ENCODE measurements around the gene GALNTL6. TPM values are rescaled to one million over a fixed set of nuclear protein-coding genes. Genes with fewer than 3 reads are reported as not detected.
"Not testable (repeated sequence)": the region's sequence is repeated elsewhere in the genome, so short reads cannot be mapped to it uniquely, and the experiment has no call there.

Gene GALNTL6
- total and polyA plus RNA-seq, 2 donors (not counting 1 experiment from before 2014, with no cell fraction given) = 0.99 to 1.1 TPM

- ChIA-PET CTCF (no interaction called here), POLR2A (no interaction called here)
- Mint-ChIP-seq H3K27ac (no peak overlapping the region), H3K27me3 (peaks cover 2% of the 10 kb centered on the region), H3K4me3 (no peak overlapping the region), H3K4me1 (no peaks in the 10 kb centered on the region), H3K9me3 (ENCODE audit: insufficient read depth) (peaks cover under 1% of the 10 kb centered on the region)
- intact Hi-C loops (cut with micrococcal nuclease) = no loop called here
- Histone ChIP-seq H3K9me3 (ENCODE audit: control extremely low read depth in 1 of 3, control insufficient read depth in 2 of 3, insufficient read depth in 1 of 3, low read length in 2 of 3) (peaks cover 1 to 12% (median 3%) of the 10 kb centered on the region in 3 donors), H4K20me1 (ENCODE audit: control insufficient read depth, insufficient read depth, low read length, poor library complexity, severe bottlenecking) (no peaks in the 10 kb centered on the region), H3K4me2 (replicated peaks; ENCODE audit: low read depth, low read length, poor library complexity, severe bottlenecking) (no peak overlapping the region), H3K4me1 (ENCODE audit: control insufficient read depth in 2 of 2, insufficient read depth in 2 of 2, low read length in 2 of 2) (no peaks in the 10 kb centered on the region), H3K27me3 (replicated peaks in 1 of 4; ENCODE audit: control extremely low read depth in 1 of 4, control insufficient read depth in 3 of 4, insufficient read depth in 4 of 4, low read length in 3 of 4) (no peaks in the 10 kb centered on the region), H2AFZ (ENCODE audit: insufficient read depth, low read depth, low read length, poor library complexity, severe bottlenecking) (no peak overlapping the region), H3K27ac (ENCODE audit: low read length in 2 of 2) (no peak overlapping the region), H3K9ac (ENCODE audit: low read length) (no peak overlapping the region), H3K36me3 (replicated peaks in 1 of 2; ENCODE audit: control extremely low read depth in 1 of 2, control insufficient read depth in 1 of 2, extremely low read depth in 1 of 2, insufficient read depth in 2 of 2, low read length in 1 of 2) (no peaks in the 10 kb centered on the region), H3K4me3 (ENCODE audit: control extremely low read depth in 1 of 5, extremely low read depth in 1 of 5, insufficient read depth in 1 of 5, low read depth in 2 of 5, low read length in 4 of 5) (no peak overlapping the region), H3K79me2 (ENCODE audit: control insufficient read depth, insufficient read depth, low read length) (no peaks in the 10 kb centered on the region)
- WGBS (ENCODE audit: insufficient coverage) = no CpG with 5 or more reads among the region's 4 CpGs
- TF ChIP-seq CTCF (IDR thresholded peaks at IDR 0.05) (no peak), EZH2 (IDR thresholded peaks at IDR 0.05; ENCODE audit: borderline replicate concordance, insufficient read depth, low read depth, low read length, poor library complexity, severe bottlenecking) (no peak)
- no peak for ATAC-seq (ENCODE audit: low read depth)
- DNase-seq = no peak
Measured at GRCh38 chr4:172900900-172901299, 1087.7 kb downstream of the GALNTL6 start.

GRCh38 chr4:172912468-172912867, 1099.3 kb downstream of the GALNTL6 start:
- H3K4me1 Mint-ChIP-seq; H3K27me3 ChIP-seq (replicated peaks in 1 of 4; ENCODE audit: control extremely low read depth in 1 of 4, control insufficient read depth in 3 of 4, insufficient read depth in 4 of 4, low read length in 3 of 4); DNase-seq; H3K4me3 Mint-ChIP-seq; H3K27ac ChIP-seq (ENCODE audit: low read length in 2 of 2); H3K4me1 ChIP-seq (ENCODE audit: control insufficient read depth in 2 of 2, insufficient read depth in 2 of 2, low read length in 2 of 2); H3K79me2 ChIP-seq (ENCODE audit: control insufficient read depth, insufficient read depth, low read length); intact Hi-C loops (cut with micrococcal nuclease); H2AFZ ChIP-seq (ENCODE audit: insufficient read depth, low read depth, low read length, poor library complexity, severe bottlenecking); H3K9me3 Mint-ChIP-seq (ENCODE audit: insufficient read depth); H4K20me1 ChIP-seq (ENCODE audit: control insufficient read depth, insufficient read depth, low read length, poor library complexity, severe bottlenecking); H3K27ac Mint-ChIP-seq; ATAC-seq (ENCODE audit: low read depth); CTCF ChIA-PET; H3K4me2 ChIP-seq (replicated peaks; ENCODE audit: low read depth, low read length, poor library complexity, severe bottlenecking); H3K27me3 Mint-ChIP-seq; H3K36me3 ChIP-seq (replicated peaks in 1 of 2; ENCODE audit: control extremely low read depth in 1 of 2, control insufficient read depth in 1 of 2, extremely low read depth in 1 of 2, insufficient read depth in 2 of 2, low read length in 1 of 2); H3K9me3 ChIP-seq (ENCODE audit: control extremely low read depth in 1 of 3, control insufficient read depth in 2 of 3, insufficient read depth in 1 of 3, low read length in 2 of 3); H3K4me3 ChIP-seq (ENCODE audit: control extremely low read depth in 1 of 5, extremely low read depth in 1 of 5, insufficient read depth in 1 of 5, low read depth in 2 of 5, low read length in 4 of 5); POLR2A ChIA-PET; H3K9ac ChIP-seq (ENCODE audit: low read length): not testable (repeated sequence)
- WGBS (ENCODE audit: insufficient coverage) = 94% methylated on average over 7 of the region's 8 CpGs

GRCh38 chr4:172917403-172917802, 1104.2 kb downstream of the GALNTL6 start:
- H3K36me3 ChIP-seq (replicated peaks in 1 of 2; ENCODE audit: control extremely low read depth in 1 of 2, control insufficient read depth in 1 of 2, extremely low read depth in 1 of 2, insufficient read depth in 2 of 2, low read length in 1 of 2); DNase-seq; H3K4me1 ChIP-seq (ENCODE audit: control insufficient read depth in 2 of 2, insufficient read depth in 2 of 2, low read length in 2 of 2); CTCF ChIA-PET; H3K4me1 Mint-ChIP-seq; H3K9me3 Mint-ChIP-seq (ENCODE audit: insufficient read depth); H3K27me3 ChIP-seq (replicated peaks in 1 of 4; ENCODE audit: control extremely low read depth in 1 of 4, control insufficient read depth in 3 of 4, insufficient read depth in 4 of 4, low read length in 3 of 4); H3K9me3 ChIP-seq (ENCODE audit: control extremely low read depth in 1 of 3, control insufficient read depth in 2 of 3, insufficient read depth in 1 of 3, low read length in 2 of 3); intact Hi-C loops (cut with micrococcal nuclease); H3K4me3 ChIP-seq (ENCODE audit: control extremely low read depth in 1 of 5, extremely low read depth in 1 of 5, insufficient read depth in 1 of 5, low read depth in 2 of 5, low read length in 4 of 5); H3K27me3 Mint-ChIP-seq; H2AFZ ChIP-seq (ENCODE audit: insufficient read depth, low read depth, low read length, poor library complexity, severe bottlenecking); H4K20me1 ChIP-seq (ENCODE audit: control insufficient read depth, insufficient read depth, low read length, poor library complexity, severe bottlenecking); H3K79me2 ChIP-seq (ENCODE audit: control insufficient read depth, insufficient read depth, low read length); H3K9ac ChIP-seq (ENCODE audit: low read length); H3K4me2 ChIP-seq (replicated peaks; ENCODE audit: low read depth, low read length, poor library complexity, severe bottlenecking); H3K4me3 Mint-ChIP-seq; H3K27ac Mint-ChIP-seq; ATAC-seq (ENCODE audit: low read depth); POLR2A ChIA-PET; H3K27ac ChIP-seq (ENCODE audit: low read length in 2 of 2): not testable (repeated sequence)
- WGBS (ENCODE audit: insufficient coverage) = 94% methylated on average over 2 of the region's 3 CpGs
